ENCODE data around the gene SCRN1. TPM values are rescaled to one million over a fixed set of nuclear protein-coding genes. Genes with fewer than 3 reads are reported as not detected.

The SCRN1 gene
- total RNA-seq, 1 donor from 2014 or later: 0.82 TPM

DNA sequence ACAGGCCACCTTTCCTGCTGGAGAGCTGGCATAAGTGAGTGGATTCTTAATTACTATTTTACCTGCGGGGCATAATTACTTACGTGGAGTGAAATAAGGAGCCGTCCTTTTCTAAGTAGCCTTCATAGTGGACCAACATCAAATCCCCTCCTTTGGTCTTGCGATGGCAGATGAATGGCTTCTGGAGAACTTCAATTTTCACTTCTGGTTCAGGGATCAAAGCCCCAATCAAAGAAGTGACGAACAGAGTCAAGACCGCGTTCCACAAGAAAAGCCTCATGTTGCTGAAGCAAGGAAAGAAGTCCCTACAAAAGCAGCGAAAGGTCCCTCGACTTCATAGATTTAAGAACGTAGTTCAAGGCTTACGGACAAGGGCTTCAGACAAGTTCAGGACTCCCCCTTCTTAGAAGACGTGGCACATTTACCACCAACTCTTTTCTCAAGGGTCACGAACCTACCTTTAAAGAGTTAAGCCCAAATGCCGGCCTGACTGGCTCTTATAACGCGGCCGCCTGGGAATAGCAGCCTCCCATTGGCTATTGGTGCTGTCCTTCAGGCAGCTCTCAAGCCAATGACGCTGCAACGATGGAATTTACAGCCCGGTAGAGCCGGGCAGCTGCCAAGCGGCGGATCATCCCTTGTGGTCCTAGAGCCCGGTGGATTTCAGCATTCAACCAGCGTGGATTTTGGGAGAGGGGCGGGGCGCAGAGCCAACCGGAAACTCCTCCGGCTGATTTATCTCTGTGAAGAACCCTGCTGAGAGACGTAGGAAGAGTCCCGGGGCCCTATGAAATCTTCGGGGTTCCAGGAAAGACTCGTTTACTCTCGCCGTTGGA lies 36.8 kb upstream of the SCRN1 start, which contains the start of gene FKBP14:
TSS of gene FKBP14 (minus strand) at position 474 of the 836 bp plus-strand sequence. CDS start at position 280, 194 bp downstream.
- no peaks in the 10 kb centered on the region for H3K27me3 Mint-ChIP-seq (ENCODE audit: low read depth)

DNA sequence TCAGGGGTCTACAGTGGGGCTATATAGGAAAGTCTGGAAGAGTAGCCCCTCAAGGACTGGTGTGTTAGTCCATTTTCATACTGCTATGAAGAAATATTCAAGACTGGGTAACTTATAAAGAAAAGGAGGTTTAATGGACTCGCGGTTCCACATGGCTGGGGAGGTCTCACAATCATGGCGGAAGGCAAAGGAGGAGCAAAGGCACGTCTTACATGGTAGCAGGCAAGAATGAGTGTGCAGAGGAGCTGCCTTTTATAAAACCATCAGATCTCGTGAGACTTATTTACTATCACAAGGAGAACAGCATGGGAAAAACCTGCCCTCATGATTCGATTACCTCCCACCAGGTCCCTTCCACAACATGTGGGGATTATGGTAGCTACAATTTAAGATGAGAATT lies 33.9 kb upstream of the SCRN1 start:
- peaks cover 8% of the 10 kb centered on the region for H3K36me3 Mint-ChIP-seq (ENCODE audit: low read depth)
- intact Hi-C loops (cut with micrococcal nuclease): no loop called here
- H3K4me3 Mint-ChIP-seq (ENCODE audit: low read depth): no peak overlapping the region

More for the DNA sequence above, 36.8 kb upstream of the SCRN1 start, which contains the start of gene FKBP14:
- Mint-ChIP-seq H3K27ac (peak within 1 kb of the TSS; percentile 84), H3K4me1 (ENCODE audit: low read depth) (peaks cover 35% of the 10 kb centered on the region), H3K4me3 (ENCODE audit: low read depth) (peak within 1 kb of the TSS; percentile 93), H3K9me3 (no peaks in the 10 kb centered on the region), H3K36me3 (ENCODE audit: low read depth) (peaks cover 6% of the 10 kb centered on the region)
- intact Hi-C loops (cut with micrococcal nuclease): loop anchor here (2.0 to 5.0 kb wide), 4 partner anchors 39 to 568 kb away; partner anchors contain the start of genes GARS1 and SCRN1
- peak; percentile 90 for DNase-seq (ENCODE audit: low spot score)

DNA sequence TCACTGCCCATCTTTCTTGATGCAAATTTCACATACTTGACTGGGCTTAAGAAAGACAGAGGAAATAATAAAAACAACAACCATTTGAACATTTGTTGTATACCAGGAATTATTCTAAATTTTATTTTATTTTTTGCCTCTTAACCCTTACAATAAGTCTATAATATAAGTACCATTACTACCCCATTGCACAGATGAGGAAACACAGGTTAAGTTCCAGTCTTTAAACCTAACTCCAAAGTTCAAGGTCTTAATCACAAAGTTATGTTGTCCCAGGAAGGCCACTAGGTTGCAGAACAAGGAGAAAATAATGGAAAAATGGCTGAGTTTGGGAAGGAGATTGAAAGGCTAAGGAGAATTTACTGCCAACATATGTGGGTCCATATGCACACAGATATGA lies 33.4 kb upstream of the SCRN1 start:
- no peak overlapping the region for H3K27ac Mint-ChIP-seq
- H3K9me3 Mint-ChIP-seq: no peaks in the 10 kb centered on the region
- no peak overlapping the region for H3K4me3 Mint-ChIP-seq (ENCODE audit: low read depth)
- H3K4me1 Mint-ChIP-seq (ENCODE audit: low read depth): peaks cover 40% of the 10 kb centered on the region
- no peaks in the 10 kb centered on the region for H3K27me3 Mint-ChIP-seq (ENCODE audit: low read depth)
- no peak for DNase-seq (ENCODE audit: low spot score)
- intact Hi-C loops (cut with micrococcal nuclease): no loop called here
- H3K36me3 Mint-ChIP-seq (ENCODE audit: low read depth): peaks cover 10% of the 10 kb centered on the region

More for the DNA sequence above, 33.9 kb upstream of the SCRN1 start:
- H3K27me3 Mint-ChIP-seq (ENCODE audit: low read depth): no peaks in the 10 kb centered on the region
- no peak for DNase-seq (ENCODE audit: low spot score)
- no peak overlapping the region for H3K27ac Mint-ChIP-seq
- H3K4me1 Mint-ChIP-seq (ENCODE audit: low read depth): peaks cover 40% of the 10 kb centered on the region
- no peaks in the 10 kb centered on the region for H3K9me3 Mint-ChIP-seq

DNA sequence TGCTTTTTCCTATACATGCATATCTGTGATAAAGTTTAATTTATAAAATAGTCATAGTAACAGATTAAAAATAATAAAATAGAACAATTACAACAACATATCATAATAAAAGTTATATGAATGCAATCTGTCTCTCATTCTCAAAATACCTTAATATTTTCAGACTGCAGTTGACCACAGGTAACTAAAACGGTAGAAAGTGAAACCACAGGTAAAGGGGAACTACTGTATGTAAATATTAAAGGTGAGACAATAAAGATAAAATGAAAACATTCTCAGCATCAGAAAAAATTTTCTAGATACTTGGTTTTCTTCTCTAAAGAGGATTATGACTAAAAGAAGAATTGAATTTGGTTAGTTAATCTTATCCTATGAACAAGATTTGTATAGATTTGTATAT lies 30.9 kb upstream of the SCRN1 start:
- DNase-seq (ENCODE audit: low spot score): no peak
- intact Hi-C loops (cut with micrococcal nuclease): no loop called here
- Mint-ChIP-seq H3K4me1 (ENCODE audit: low read depth) (peaks cover 26% of the 10 kb centered on the region), H3K4me3 (ENCODE audit: low read depth) (no peak overlapping the region), H3K9me3 (no peaks in the 10 kb centered on the region), H3K27me3 (ENCODE audit: low read depth) (no peaks in the 10 kb centered on the region), H3K36me3 (ENCODE audit: low read depth) (peaks cover 18% of the 10 kb centered on the region), H3K27ac (no peak overlapping the region)

DNA sequence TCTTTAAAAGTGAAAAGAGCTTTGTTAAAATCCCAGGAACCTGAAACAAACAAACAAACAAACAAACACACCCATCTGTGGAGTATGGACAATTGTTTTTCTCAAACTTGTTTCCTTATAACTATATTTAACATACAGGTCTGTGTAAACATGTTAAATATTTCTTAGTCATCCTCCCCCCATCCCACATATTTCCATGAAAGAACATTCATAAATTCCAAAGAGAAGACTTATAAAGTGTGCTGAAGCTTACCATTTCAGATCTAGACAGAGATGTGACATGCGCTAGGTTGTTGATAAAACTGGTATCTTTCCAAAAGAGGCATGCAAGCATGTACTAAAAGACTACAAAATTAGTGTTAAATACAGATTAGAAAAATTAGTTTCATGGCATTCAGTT lies 30.4 kb upstream of the SCRN1 start:
- Mint-ChIP-seq H3K4me1 (ENCODE audit: low read depth) (peaks cover 21% of the 10 kb centered on the region), H3K27me3 (ENCODE audit: low read depth) (no peaks in the 10 kb centered on the region), H3K9me3 (no peaks in the 10 kb centered on the region), H3K27ac (no peak overlapping the region), H3K4me3 (ENCODE audit: low read depth) (no peak overlapping the region), H3K36me3 (ENCODE audit: low read depth) (peaks cover 12% of the 10 kb centered on the region)
- no peak for DNase-seq (ENCODE audit: low spot score)
- intact Hi-C loops (cut with micrococcal nuclease): no loop called here

DNA sequence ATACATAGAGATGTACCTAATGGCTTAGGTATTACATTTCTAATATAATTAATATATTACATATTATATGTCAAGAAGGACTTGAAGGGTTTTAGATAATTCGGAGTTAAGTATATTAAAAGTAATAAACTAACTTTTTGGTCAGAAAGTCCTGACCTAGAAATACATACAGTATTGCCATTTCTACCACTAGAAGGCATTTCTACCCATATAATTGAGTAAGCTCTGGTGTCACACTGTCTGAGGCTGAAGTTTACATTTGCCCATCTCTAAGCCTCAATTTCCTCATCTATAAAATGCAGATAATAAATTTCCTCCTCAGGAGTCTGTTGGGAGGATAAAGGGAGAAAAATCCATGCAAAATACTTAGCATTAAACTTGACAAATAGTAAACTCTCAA lies 29.8 kb upstream of the SCRN1 start:
- DNase-seq (ENCODE audit: low spot score): no peak
- no peak overlapping the region for H3K4me3 Mint-ChIP-seq (ENCODE audit: low read depth)
- H3K36me3 Mint-ChIP-seq (ENCODE audit: low read depth): peaks cover 15% of the 10 kb centered on the region
- no peak overlapping the region for H3K27ac Mint-ChIP-seq
- peaks cover 15% of the 10 kb centered on the region for H3K4me1 Mint-ChIP-seq (ENCODE audit: low read depth)
- H3K9me3 Mint-ChIP-seq: no peaks in the 10 kb centered on the region
- intact Hi-C loops (cut with micrococcal nuclease): no loop called here
- H3K27me3 Mint-ChIP-seq (ENCODE audit: low read depth): no peaks in the 10 kb centered on the region

DNA sequence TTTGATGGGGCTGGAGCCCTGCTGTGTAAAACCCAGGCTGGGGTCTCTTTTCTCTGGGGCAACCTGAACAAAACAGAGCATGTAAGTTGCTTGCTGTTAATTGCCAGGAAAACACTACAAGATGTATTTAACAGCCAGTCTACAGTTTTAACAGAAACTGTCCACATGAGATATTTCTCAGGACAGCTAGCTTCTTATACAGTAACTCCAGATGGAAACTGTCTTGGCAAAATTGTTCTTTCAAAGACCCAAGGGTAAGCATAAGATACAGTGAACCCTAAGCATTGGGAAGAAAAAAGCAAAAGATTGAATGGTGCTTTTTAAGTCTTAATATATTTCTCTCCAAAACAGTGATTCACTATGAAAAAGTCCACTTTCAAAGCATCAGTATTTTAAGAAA lies 28.9 kb upstream of the SCRN1 start:
- peaks cover 9% of the 10 kb centered on the region for H3K4me1 Mint-ChIP-seq (ENCODE audit: low read depth)
- no peak for DNase-seq (ENCODE audit: low spot score)
- no peak overlapping the region for H3K27ac Mint-ChIP-seq
- H3K9me3 Mint-ChIP-seq: no peaks in the 10 kb centered on the region
- peaks cover 19% of the 10 kb centered on the region for H3K36me3 Mint-ChIP-seq (ENCODE audit: low read depth)
- H3K4me3 Mint-ChIP-seq (ENCODE audit: low read depth): no peak overlapping the region
- H3K27me3 Mint-ChIP-seq (ENCODE audit: low read depth): no peaks in the 10 kb centered on the region
- intact Hi-C loops (cut with micrococcal nuclease): no loop called here

DNA sequence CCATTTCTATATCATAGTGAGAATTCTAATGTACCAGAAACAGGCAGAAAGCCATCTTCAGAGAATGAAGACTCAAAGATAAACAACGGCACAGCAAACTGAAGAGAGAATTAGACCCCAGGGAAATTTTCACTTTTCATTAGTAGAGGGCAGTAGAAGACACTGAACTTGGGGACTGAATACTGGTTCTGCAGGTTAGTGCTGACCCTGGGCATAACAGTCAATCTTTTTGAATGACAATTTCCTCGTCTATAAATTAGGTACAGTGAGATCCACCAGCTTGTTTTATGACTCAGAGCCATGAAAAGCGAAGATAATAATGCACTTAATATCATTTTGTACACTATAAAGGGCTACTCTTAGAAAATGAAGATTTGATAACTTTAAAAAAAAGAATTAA lies 23.2 kb upstream of the SCRN1 start:
- DNase-seq (ENCODE audit: low spot score): no peak
- no peaks in the 10 kb centered on the region for H3K4me1 Mint-ChIP-seq (ENCODE audit: low read depth)
- H3K27me3 Mint-ChIP-seq (ENCODE audit: low read depth): no peaks in the 10 kb centered on the region
- intact Hi-C loops (cut with micrococcal nuclease): no loop called here
- H3K27ac Mint-ChIP-seq: no peak overlapping the region
- no peaks in the 10 kb centered on the region for H3K9me3 Mint-ChIP-seq
- peaks cover 17% of the 10 kb centered on the region for H3K36me3 Mint-ChIP-seq (ENCODE audit: low read depth)
- no peak overlapping the region for H3K4me3 Mint-ChIP-seq (ENCODE audit: low read depth)

DNA sequence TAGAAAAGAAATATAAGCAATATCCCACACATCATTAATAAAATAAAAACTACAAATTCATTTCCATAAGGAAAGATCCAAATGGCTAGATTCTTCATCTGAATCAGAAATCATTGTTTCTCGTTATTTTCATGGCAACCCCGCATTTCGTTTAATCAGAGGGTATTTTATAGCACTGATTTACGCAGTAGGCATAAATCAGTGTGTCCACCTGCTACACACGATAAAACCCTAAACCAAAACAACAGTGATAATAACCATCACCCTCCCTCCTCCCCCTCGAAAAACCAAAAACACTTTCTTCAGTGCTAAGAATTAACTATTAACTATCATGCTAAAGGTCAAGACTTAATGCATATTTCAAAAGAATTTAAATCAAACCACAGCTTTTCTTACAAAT lies 20.4 kb upstream of the SCRN1 start:
- no peak overlapping the region for H3K27ac Mint-ChIP-seq
- H3K9me3 Mint-ChIP-seq: no peaks in the 10 kb centered on the region
- intact Hi-C loops (cut with micrococcal nuclease): no loop called here
- H3K4me3 Mint-ChIP-seq (ENCODE audit: low read depth): no peak overlapping the region
- no peaks in the 10 kb centered on the region for H3K4me1 Mint-ChIP-seq (ENCODE audit: low read depth)
- no peaks in the 10 kb centered on the region for H3K27me3 Mint-ChIP-seq (ENCODE audit: low read depth)
- peaks cover 11% of the 10 kb centered on the region for H3K36me3 Mint-ChIP-seq (ENCODE audit: low read depth)
- no peak for DNase-seq (ENCODE audit: low spot score)

DNA sequence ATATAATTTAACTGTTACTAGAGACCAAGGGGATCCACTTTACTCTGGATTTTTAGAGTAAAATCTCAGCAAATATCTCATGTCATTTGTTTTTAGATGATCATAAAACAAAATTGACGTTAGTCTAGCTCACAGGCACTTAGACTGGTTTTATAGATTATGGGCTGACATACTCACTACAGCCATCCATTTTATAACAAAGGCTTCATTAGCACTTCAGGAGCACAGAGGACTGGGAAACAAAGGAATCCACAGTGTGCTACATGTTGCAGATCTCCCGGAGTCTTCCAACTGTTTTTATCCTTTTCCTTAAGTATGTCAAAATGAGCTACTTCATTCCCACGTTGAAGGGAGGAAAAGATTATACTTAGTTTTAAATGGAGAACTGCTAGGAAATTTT lies 15.9 kb upstream of the SCRN1 start:
- Mint-ChIP-seq H3K4me3 (ENCODE audit: low read depth) (no peak overlapping the region), H3K36me3 (ENCODE audit: low read depth) (no peaks in the 10 kb centered on the region), H3K27ac (no peak overlapping the region), H3K4me1 (ENCODE audit: low read depth) (no peaks in the 10 kb centered on the region), H3K27me3 (ENCODE audit: low read depth) (peaks cover 9% of the 10 kb centered on the region), H3K9me3 (no peaks in the 10 kb centered on the region)
- intact Hi-C loops (cut with micrococcal nuclease): no loop called here
- no peak for DNase-seq (ENCODE audit: low spot score)

DNA sequence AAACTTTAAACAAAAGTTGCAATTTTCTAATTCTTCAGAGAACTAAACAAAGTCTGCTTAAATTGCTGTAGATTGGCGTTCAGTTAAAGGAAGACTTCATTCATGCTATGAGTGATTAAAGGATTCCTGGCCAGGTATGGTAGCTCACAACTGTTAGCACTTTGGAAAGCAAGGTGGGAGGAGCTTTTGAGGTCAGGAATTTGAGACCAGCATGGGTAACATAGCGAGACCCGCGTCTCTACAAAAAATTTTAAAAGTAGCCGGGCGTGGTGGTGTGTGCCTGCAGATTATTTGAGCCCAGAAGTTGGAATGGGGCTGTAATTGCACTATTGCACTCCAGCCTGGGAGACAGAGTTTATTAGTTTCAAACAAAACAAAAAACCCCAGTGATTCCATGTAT lies 13.5 kb upstream of the SCRN1 start:
- H3K27ac Mint-ChIP-seq: no peak overlapping the region
- intact Hi-C loops (cut with micrococcal nuclease): no loop called here
- no peak for DNase-seq (ENCODE audit: low spot score)
- no peaks in the 10 kb centered on the region for H3K4me1 Mint-ChIP-seq (ENCODE audit: low read depth)
- peaks cover 20% of the 10 kb centered on the region for H3K27me3 Mint-ChIP-seq (ENCODE audit: low read depth)
- H3K36me3 Mint-ChIP-seq (ENCODE audit: low read depth): no peaks in the 10 kb centered on the region
- H3K4me3 Mint-ChIP-seq (ENCODE audit: low read depth): no peak overlapping the region
- no peaks in the 10 kb centered on the region for H3K9me3 Mint-ChIP-seq

DNA sequence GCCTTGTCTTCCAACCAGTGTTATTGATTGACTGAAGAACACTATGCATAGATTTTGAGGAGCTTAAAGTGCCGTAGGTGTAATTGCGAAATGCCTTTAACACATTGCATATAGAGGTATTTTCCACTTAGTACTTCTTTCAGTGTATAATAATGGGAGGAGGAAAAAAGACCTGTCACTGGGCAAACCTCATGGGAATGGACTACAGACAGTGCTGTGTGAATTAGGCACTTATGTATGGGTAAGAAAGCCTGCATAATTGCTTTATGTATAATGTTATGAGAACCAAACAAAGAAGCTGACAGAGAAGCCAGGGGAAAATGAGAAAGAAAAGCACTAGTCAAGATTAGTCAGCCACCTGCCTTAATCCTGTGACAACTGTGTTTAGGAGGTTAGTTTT lies 12.4 kb upstream of the SCRN1 start:
- no peak overlapping the region for H3K27ac Mint-ChIP-seq

DNA sequence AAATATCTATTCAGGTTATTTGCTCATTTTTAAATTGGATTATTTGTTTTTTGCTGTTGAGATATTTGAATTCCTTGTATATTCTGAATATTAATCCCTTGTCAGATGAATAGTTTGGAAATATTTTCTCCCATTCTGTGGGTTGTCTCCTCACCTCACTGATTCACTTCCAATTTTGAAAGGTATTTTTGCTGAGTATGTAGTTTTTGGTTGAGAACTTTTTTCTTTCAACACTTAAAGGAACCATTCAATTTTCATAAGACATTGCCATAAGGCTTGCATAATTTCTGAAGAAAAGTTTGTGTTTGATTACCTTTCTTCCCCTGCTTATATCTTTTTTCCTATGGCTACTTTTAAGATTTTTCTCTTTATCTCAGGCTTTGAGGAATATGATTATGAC lies 8.9 kb upstream of the SCRN1 start:
- Mint-ChIP-seq H3K4me1 (ENCODE audit: low read depth) (no peaks in the 10 kb centered on the region), H3K27me3 (ENCODE audit: low read depth) (peaks cover 36% of the 10 kb centered on the region)

More for the DNA sequence above, 12.4 kb upstream of the SCRN1 start:
- Mint-ChIP-seq H3K9me3 (peaks cover 4% of the 10 kb centered on the region), H3K27me3 (ENCODE audit: low read depth) (peaks cover 27% of the 10 kb centered on the region), H3K4me1 (ENCODE audit: low read depth) (no peaks in the 10 kb centered on the region), H3K4me3 (ENCODE audit: low read depth) (no peak overlapping the region), H3K36me3 (ENCODE audit: low read depth) (no peaks in the 10 kb centered on the region)
- no peak for DNase-seq (ENCODE audit: low spot score)
- intact Hi-C loops (cut with micrococcal nuclease): no loop called here

More for the DNA sequence above, 8.9 kb upstream of the SCRN1 start:
- Mint-ChIP-seq H3K27ac (no peak overlapping the region), H3K36me3 (ENCODE audit: low read depth) (no peaks in the 10 kb centered on the region), H3K9me3 (peaks cover 12% of the 10 kb centered on the region), H3K4me3 (ENCODE audit: low read depth) (no peak overlapping the region)
- intact Hi-C loops (cut with micrococcal nuclease): no loop called here
- DNase-seq (ENCODE audit: low spot score): no peak
